ENCODE measurements around the gene C1QTNF7.

DNA sequence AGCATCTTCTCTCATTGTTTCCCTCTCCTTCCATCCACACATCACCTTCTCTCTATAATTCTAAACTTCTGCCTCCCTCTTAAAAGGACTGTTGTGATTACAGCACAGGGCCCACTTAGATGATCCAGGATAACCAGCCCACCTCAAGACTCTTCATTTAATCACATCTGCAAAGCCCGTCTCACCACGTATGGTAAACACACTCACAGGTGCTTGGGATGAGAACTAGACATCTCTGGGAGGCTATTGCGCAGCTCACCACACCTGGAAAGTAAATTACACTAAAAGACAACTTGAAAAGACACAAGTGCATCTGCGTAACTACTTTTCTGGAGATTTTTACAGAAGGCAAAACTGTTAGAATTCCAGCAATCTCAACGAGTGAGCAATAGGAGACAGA is 15.4 kb upstream of the C1QTNF7 start:
- TF ChIP-seq, protein P1, sequence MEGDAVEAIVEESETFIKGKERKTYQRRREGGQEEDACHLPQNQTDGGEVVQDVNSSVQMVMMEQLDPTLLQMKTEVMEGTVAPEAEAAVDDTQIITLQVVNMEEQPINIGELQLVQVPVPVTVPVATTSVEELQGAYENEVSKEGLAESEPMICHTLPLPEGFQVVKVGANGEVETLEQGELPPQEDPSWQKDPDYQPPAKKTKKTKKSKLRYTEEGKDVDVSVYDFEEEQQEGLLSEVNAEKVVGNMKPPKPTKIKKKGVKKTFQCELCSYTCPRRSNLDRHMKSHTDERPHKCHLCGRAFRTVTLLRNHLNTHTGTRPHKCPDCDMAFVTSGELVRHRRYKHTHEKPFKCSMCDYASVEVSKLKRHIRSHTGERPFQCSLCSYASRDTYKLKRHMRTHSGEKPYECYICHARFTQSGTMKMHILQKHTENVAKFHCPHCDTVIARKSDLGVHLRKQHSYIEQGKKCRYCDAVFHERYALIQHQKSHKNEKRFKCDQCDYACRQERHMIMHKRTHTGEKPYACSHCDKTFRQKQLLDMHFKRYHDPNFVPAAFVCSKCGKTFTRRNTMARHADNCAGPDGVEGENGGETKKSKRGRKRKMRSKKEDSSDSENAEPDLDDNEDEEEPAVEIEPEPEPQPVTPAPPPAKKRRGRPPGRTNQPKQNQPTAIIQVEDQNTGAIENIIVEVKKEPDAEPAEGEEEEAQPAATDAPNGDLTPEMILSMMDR (IDR thresholded peaks at IDR 0.05), result no peak
- no peak for TF ChIP-seq POLR2A (IDR thresholded peaks at IDR 0.05)

Measured in body of pancreas (tissue), 4 donors.